H7 (cell line): Measurements from ENCODE around the gene FCN1. TPM values are rescaled to one million over a fixed set of nuclear protein-coding genes. Genes with fewer than 3 reads are reported as not detected.

Source experiments
- DNase-seq: peaks from one replicate; pipeline ENCODE4 v3.0.0; 2012
- H3K27me3 ChIP-seq: 2 replicates; pipeline ENCODE4 v1.6.0; 2011; ENCODE audit warnings: mild to moderate bottlenecking, low read length; ENCODE audit not compliant: control insufficient read depth, insufficient read depth
- H3K36me3 ChIP-seq: replicated peaks from 2 replicates; pipeline ENCODE4 v1.5.1; 2011; ENCODE audit warnings: low read length; ENCODE audit not compliant: control insufficient read depth, insufficient read depth
- H3K4me3 ChIP-seq: 2 replicates; pipeline ENCODE4 v1.5.1; 2011; ENCODE audit warnings: low read depth, mild to moderate bottlenecking, control low read depth, low read length, moderate library complexity; ENCODE audit not compliant: insufficient read depth
- total RNA-seq: library from RNA; depleted of rRNA; stranded (reverse); fragments of >200 nt; shearing (Covaris generic); gene quantifications from 2 replicates; pipeline ENCODE4 v1.2.3, GENCODE V29; 2014

Gene FCN1
- total RNA-seq, 1 experiment from 2014 or later = not detected

DNA sequence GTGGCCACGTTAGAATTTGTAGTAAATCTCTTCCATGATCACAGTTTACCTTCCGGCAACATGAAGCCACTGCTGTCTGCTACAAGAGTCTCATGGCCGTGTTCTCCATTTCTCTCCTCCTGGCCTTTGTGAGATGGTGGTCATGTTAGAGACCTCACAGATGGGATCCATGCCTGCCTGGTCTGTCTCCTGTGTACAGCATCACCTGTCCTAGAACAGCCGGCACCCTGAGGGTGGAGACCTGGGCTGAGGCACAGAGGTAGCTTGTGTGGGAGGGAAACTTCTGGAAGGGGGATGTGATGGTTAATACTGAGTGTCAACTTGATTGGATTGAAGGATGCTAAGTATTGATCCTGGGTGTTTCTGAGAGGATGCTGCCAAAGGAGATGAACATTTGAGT is 40.2 kb downstream of the FCN1 start:
- H3K36me3 ChIP-seq = no peaks in the 10 kb centered on the region
- H3K4me3 ChIP-seq = no peak overlapping the region
- DNase-seq = no peak

GRCh38 chr9:134875371-134875770 is 42.3 kb downstream of the FCN1 start:
- Histone ChIP-seq H3K27me3 (no peaks in the 10 kb centered on the region), H3K36me3 (no peaks in the 10 kb centered on the region), H3K4me3 (no peak overlapping the region)
- DNase-seq = no peak

More for the DNA sequence above, 40.2 kb downstream of the FCN1 start:
- H3K27me3 ChIP-seq = no peaks in the 10 kb centered on the region

DNA sequence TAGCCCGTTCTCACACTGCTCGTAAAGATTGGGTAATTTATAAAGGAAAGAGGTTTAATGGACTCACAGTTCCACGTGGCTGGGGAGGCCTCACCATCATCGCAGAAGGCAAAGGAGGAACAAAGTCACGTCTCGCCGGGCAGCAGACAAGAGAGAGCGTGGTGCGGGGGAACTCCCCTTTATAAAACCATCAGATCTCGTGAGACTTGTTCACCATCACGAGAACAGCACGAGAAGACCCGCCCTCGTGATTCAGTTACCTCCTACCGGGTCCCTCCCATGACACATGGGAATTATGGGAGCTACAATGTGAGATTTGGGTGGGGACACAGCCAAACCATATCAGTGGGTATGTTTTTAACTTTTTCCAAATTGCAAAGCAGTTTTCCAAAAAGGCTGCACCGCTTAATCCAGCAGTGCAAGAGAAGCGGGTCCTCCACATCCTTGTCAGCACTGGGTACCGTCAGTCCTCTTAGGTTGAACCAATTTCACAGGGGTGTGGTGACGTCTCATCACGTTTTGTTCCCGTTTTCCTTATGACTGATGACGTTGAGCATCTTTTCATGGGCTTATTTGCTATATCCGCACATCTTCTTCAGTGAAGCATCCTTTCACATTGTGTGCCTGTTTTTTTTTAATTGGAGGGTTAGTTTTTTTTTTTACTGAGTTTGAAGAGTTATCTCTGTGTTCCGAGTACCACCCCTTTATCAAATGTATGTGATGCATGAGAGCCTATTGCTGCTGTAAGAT is 45.1 kb downstream of the FCN1 start:
- Histone ChIP-seq H3K27me3 (no peaks in the 10 kb centered on the region), H3K4me3 (no peak overlapping the region), H3K36me3 (no peaks in the 10 kb centered on the region)
- DNase-seq = no peak

GRCh38 chr9:134871697-134872340 is 45.9 kb downstream of the FCN1 start:
- H3K27me3 ChIP-seq = no peaks in the 10 kb centered on the region
- H3K4me3 ChIP-seq = no peak overlapping the region
- H3K36me3 ChIP-seq = no peaks in the 10 kb centered on the region
- peak; percentile 21 for DNase-seq

- Histone ChIP-seq H3K27me3 (no peaks in the 10 kb centered on the region), H3K36me3 (no peaks in the 10 kb centered on the region), H3K4me3 (no peak overlapping the region)
- DNase-seq = peak; percentile 35
These were observed 46.7 kb downstream of the FCN1 start for GRCh38 chr9:134870746-134871662.

DNA sequence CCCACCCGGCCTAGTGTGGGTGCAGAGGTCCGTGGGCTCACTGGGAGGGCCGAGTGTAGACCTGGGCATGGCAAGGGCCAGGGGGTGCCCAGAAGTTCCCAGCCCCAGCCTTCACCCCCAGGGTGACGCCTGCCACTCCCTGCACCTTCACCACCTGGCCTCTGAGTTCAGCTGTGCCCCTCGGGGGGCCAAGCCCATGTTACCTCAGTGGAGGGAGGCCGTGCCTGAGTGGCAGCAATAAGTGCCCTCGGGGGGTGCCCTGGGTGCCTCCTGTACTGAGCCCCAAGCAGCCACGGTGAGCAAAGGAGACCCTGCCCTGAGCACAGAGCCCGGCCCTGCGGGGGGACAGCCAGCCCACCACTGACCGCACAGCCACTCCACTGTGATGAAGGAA is 47.4 kb downstream of the FCN1 start:
- peak; percentile 46 for DNase-seq
- no peaks in the 10 kb centered on the region for H3K27me3 ChIP-seq

GRCh38 chr9:134869554-134870300 is 48.0 kb downstream of the FCN1 start:
- Histone ChIP-seq H3K4me3 (no peak overlapping the region), H3K36me3 (no peaks in the 10 kb centered on the region), H3K27me3 (no peaks in the 10 kb centered on the region)
- DNase-seq = peak; percentile 48

More for the DNA sequence above, 47.4 kb downstream of the FCN1 start:
- Histone ChIP-seq H3K4me3 (no peak overlapping the region), H3K36me3 (no peaks in the 10 kb centered on the region)

DNA sequence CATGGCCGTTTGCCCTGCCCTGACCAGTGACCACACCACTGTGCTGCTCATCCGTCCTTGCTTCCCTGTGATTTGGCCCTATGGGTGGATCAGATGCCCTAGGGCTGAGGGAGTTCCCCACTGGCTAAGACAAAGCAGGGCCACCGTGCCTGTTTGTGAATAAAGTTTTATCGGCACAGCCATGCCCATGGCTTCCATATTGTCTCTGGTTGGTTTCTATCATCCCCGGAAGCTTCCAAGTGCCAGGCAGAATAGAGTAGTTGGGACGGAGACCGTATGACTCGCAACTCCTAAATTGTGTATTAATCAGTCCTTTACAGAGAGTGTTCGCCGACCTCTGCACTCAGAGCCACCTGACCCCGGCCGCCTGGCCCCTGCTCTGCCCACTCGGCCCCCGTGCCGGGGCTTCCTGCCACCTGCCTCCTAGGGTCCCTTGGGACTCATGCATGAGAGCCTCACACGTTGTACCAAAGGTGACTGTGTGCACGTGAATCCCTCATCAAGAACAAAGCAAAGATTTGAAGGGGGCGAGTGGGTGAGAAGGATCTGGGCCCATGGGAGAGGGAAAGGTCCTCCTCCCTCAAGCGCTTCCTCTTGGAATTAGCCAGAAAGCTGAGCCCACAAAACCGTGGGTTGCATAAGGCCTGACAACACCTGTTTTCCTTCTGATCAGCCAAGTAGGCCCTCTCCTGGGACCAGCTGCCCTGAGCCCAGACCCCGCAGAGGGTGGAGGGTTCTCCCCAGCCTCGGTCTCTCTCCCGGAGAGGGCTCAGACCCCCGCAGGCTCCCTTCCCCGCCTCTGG is 48.8 kb downstream of the FCN1 start:
- peak; percentile 19 for DNase-seq
- Histone ChIP-seq H3K27me3 (no peaks in the 10 kb centered on the region), H3K4me3 (no peak overlapping the region), H3K36me3 (no peaks in the 10 kb centered on the region)

DNA sequence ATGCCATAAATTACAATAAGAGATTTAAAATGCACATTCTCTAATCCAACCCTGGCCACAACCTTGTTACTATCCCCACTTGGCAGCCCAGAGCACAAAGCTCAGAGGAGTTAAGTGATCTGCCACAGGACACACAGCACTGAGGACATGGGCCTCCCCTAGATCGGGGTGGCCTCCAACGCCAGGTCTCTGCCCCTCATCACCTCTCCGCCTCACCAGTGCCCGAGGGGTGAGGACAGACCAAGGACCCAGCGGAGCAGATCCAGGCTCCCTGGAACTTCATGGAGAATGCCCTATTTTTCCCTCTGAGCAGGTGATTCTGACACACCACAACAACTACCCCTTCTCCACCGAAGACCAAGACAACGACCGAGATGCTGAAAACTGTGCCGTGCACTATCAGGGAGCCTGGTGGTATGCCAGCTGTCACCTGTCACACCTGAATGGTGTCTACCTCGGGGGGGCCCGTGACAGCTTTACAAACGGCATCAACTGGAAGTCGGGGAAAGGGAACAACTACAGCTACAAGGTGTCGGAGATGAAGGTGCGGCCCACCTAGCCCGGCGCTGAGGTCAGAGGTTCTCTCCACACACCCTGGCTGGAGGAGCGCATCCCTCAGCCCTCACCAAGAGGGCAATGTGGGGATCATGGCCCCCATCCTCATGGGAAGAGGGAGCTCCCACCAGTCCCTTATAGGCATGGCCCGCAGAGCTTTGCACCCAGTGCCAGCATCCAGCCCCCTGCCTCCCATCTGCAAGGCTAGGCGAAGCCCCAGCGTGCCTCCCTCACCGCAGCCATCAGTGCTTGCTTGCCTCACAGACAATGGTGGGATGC is 49.6 kb downstream of the FCN1 start:
- H3K27me3 ChIP-seq = no peaks in the 10 kb centered on the region
- DNase-seq = peak; percentile 22
- H3K4me3 ChIP-seq = no peak overlapping the region
- no peaks in the 10 kb centered on the region for H3K36me3 ChIP-seq

DNA sequence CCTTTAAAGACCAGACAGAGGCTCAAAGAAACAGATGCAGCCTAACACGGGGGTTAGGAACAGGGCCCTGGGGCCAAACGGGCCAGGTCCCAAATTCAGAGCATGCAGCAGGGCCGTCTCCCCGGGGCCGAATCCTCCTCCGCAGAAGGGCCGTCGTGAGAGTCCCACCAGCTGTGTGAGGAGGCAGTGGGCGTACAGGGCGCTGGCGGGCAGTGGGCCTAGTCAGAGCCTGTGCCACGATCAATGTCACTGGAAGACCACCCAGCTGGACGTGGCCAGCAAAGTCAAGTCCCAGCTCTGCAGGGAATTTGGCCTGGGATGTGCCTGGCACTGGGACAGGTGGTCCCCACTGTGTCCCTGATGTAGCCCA is 52.9 kb downstream of the FCN1 start:
- Histone ChIP-seq H3K36me3 (no peaks in the 10 kb centered on the region), H3K27me3 (no peaks in the 10 kb centered on the region), H3K4me3 (no peak overlapping the region)
- DNase-seq = no peak

- H3K27me3 ChIP-seq = no peaks in the 10 kb centered on the region
- DNase-seq = peak; percentile 44
- no peak overlapping the region for H3K4me3 ChIP-seq
- no peaks in the 10 kb centered on the region for H3K36me3 ChIP-seq
These were observed 53.5 kb downstream of the FCN1 start for GRCh38 chr9:134863941-134864820.

DNA sequence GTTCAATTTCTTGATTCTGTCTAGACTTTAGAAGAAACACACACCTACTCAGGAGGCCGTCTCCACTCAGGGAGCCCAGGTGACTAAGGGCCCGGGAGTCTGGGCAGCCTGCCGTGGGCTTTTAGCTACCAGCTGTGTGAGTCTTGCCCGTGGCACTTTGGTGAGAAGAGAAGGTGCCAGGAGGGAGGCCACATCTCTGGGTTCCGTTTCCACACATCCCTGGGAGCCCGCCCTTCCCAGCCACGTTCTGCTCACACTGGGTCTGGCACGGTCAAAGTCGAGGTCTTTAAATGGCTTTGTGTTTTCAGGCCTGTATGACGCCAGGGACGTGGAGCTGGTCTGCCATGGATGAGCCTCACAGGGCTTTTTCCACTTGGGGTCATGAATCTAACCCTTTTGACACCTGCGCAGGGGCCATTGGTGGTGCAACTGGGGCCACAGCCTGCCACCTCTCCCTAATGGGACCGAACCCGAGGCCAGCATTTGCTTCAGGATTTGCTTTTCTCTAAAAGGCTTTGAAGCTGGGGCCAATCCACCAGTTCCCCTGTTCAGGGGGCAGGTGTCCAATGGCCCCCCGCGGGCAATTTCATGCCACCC is 54.3 kb downstream of the FCN1 start:
- Histone ChIP-seq H3K36me3 (no peaks in the 10 kb centered on the region), H3K4me3 (no peak overlapping the region), H3K27me3 (no peaks in the 10 kb centered on the region)
- DNase-seq = peak; percentile 21
